Measurements from ENCODE around the gene FOSL2.

FOSL2 gene

GRCh38 chr2:28374331-28374730 lies 18.3 kb upstream of the FOSL2 start:
- TF ChIP-seq CTCF (IDR thresholded peaks at IDR 0.05): no peak
- no peak for DNase-seq
- H3K9me3 Mint-ChIP-seq: peaks cover 3% of the 10 kb centered on the region

GRCh38 chr2:28375236-28375635 lies 17.4 kb upstream of the FOSL2 start:
- Mint-ChIP-seq H3K4me1 (peaks cover under 1% of the 10 kb centered on the region), H3K27me3 (ENCODE audit: low read depth, poor library complexity) (peaks cover 29% of the 10 kb centered on the region)
- no peak for TF ChIP-seq CTCF (IDR thresholded peaks at IDR 0.05)

More at GRCh38 chr2:28374331-28374730, 18.3 kb upstream of the FOSL2 start:
- Mint-ChIP-seq H3K36me3 (ENCODE audit: low read depth) (no peaks in the 10 kb centered on the region), H3K4me3 (no peak overlapping the region), H3K27ac (no peak overlapping the region), H3K4me1 (peaks cover 1% of the 10 kb centered on the region), H3K27me3 (ENCODE audit: low read depth, poor library complexity) (peaks cover 29% of the 10 kb centered on the region)

GRCh38 chr2:28375742-28376631 lies 16.7 kb upstream of the FOSL2 start:
- Mint-ChIP-seq H3K9me3 (peaks cover 2% of the 10 kb centered on the region), H3K27me3 (ENCODE audit: low read depth, poor library complexity) (peaks cover 23% of the 10 kb centered on the region), H3K36me3 (ENCODE audit: low read depth) (no peaks in the 10 kb centered on the region), H3K4me1 (peaks cover 6% of the 10 kb centered on the region), H3K4me3 (no peak overlapping the region), H3K27ac (no peak overlapping the region)
- DNase-seq: no peak
- TF ChIP-seq CTCF (IDR thresholded peaks at IDR 0.05): no peak

More at GRCh38 chr2:28375236-28375635, 17.4 kb upstream of the FOSL2 start:
- no peak for DNase-seq
- Mint-ChIP-seq H3K4me3 (no peak overlapping the region), H3K27ac (no peak overlapping the region), H3K36me3 (ENCODE audit: low read depth) (no peaks in the 10 kb centered on the region), H3K9me3 (peaks cover 3% of the 10 kb centered on the region)

GRCh38 chr2:28377195-28377816 lies 15.4 kb upstream of the FOSL2 start:
- Mint-ChIP-seq H3K4me1 (peaks cover 6% of the 10 kb centered on the region), H3K9me3 (no peaks in the 10 kb centered on the region), H3K36me3 (ENCODE audit: low read depth) (no peaks in the 10 kb centered on the region), H3K4me3 (no peak overlapping the region), H3K27me3 (ENCODE audit: low read depth, poor library complexity) (peaks cover 19% of the 10 kb centered on the region), H3K27ac (no peak overlapping the region)
- TF ChIP-seq CTCF (IDR thresholded peaks at IDR 0.05): no peak
- no peak for DNase-seq

GRCh38 chr2:28377984-28378678 lies 14.5 kb upstream of the FOSL2 start:
- no peak for DNase-seq
- Mint-ChIP-seq H3K9me3 (no peaks in the 10 kb centered on the region), H3K36me3 (ENCODE audit: low read depth) (no peaks in the 10 kb centered on the region), H3K27ac (peak overlapping the region; percentile 45), H3K4me1 (peaks cover 13% of the 10 kb centered on the region), H3K4me3 (no peak overlapping the region), H3K27me3 (ENCODE audit: low read depth, poor library complexity) (peaks cover 15% of the 10 kb centered on the region)
- TF ChIP-seq CTCF (IDR thresholded peaks at IDR 0.05): no peak
